HCT116 (cell line): ENCODE results near the gene FGF18. TPM values are rescaled to one million over a fixed set of nuclear protein-coding genes. Genes with fewer than 3 reads are reported as not detected.

ENCODE experiments used
- ATAC-seq: fragments of 200-7000 bp; cut with Tn5 transposase; 2 replicates; pipeline ENCODE4 v1.9.1; 2020; ENCODE audit warnings: mild to moderate bottlenecking, moderate library complexity
- BruUV-seq: library from RNA; stranded (reverse); fragments of 400-500 nt; replicated peaks from 2 replicates; lab custom pipeline; 2021; lab: Mats Ljungman, UMichigan
- CTCF ChIA-PET: fragments of 300-600 bp; sonication (Branson Sonifier 250); formaldehyde crosslinking; loops from one replicate; lab custom pipeline; 2021; ENCODE audit warnings: antibody characterized with exemption; lab: Charles Lee
- POLR2A ChIA-PET: fragments of 300-600, 350-600 bp; sonication (Branson Sonifier 250); formaldehyde crosslinking; loops from one replicate; lab custom pipeline; 2021; ENCODE audit warnings: antibody characterized with exemption; lab: Charles Lee
- RAD21 ChIA-PET, 2 experiments: fragments of 300-600 bp; sonication (Branson Sonifier 250); formaldehyde crosslinking; loops; one replicate each; lab custom pipeline; 2023; ENCODE audit warnings: low total read pairs in 2 of 2; ENCODE audit not compliant: uncharacterized antibody in 2 of 2, unreplicated experiment in 2 of 2, low non-redundant PET in 1 of 2; lab: Charles Lee
- DNase-seq: peaks from one replicate; pipeline ENCODE4 v3.0.0-alpha.2; 2010; ENCODE audit warnings: low read depth, low spot score
- H2AFZ ChIP-seq: fragments of 200-600 bp; shearing (Covaris generic), sonication (generic); 2 replicates; pipeline ENCODE4 v1.6.1; 2017; ENCODE audit warnings: low read depth, mixed run types, mixed read lengths, antibody characterized with exemption, low read length; ENCODE audit not compliant: poor library complexity, severe bottlenecking
- H3K27ac ChIP-seq: 2 replicates; pipeline ENCODE4 v1.5.1; 2012; ENCODE audit warnings: low read depth, low read length
- H3K27me3 ChIP-seq: fragments of 200-600 bp; sonication (generic); 2 replicates; pipeline ENCODE4 v1.6.1; 2016; ENCODE audit warnings: mixed run types, low read length, mixed read lengths; ENCODE audit not compliant: insufficient read depth
- H3K36me3 ChIP-seq, 2 experiments: fragments of 200-500 bp in 1 of 2; fragments of 200-600 bp in 1 of 2; sonication (Bioruptor generic) in 1 of 2; sonication (generic) in 1 of 2; 2 replicates each; pipeline versions ENCODE4 v1.5.1 to v1.6.1; 2014 to 2016; ENCODE audit warnings: low read length in 2 of 2, inconsistent platforms in 1 of 2, mixed read lengths in 1 of 2, mixed run types in 1 of 2; ENCODE audit not compliant: insufficient read depth in 2 of 2, control insufficient read depth in 1 of 2
- H3K4me1 ChIP-seq, 2 experiments: fragments of 200-600 bp in 1 of 2; sonication (generic) in 1 of 2; 2 replicates each; pipeline versions ENCODE4 v1.5.1 to v1.6.1; 2012 to 2017; ENCODE audit warnings: low read length in 2 of 2, inconsistent platforms in 1 of 2, mild to moderate bottlenecking in 1 of 2, mixed read lengths in 1 of 2, mixed run types in 1 of 2, moderate library complexity in 1 of 2; ENCODE audit not compliant: insufficient read depth in 2 of 2, control insufficient read depth in 1 of 2
- H3K4me2 ChIP-seq: fragments of 200-600 bp; sonication (generic); 2 replicates; pipeline ENCODE4 v1.6.1; 2017; ENCODE audit warnings: mixed run types, low read length, mixed read lengths
- H3K4me3 ChIP-seq, 2 experiments: fragments of 200-600 bp in 1 of 2; sonication (generic) in 1 of 2; replicated peaks in 1 of 2; 2 replicates each; pipeline ENCODE4 v1.5.1; 2011 to 2016; ENCODE audit warnings: low read length in 2 of 2, control low read depth in 1 of 2, low read depth in 1 of 2, mild to moderate bottlenecking in 1 of 2, mixed read lengths in 1 of 2, mixed run types in 1 of 2
- H3K79me2 ChIP-seq: fragments of 200-600 bp; sonication (generic); 2 replicates; pipeline ENCODE4 v1.6.1; 2017; ENCODE audit warnings: mild to moderate bottlenecking, mixed run types, low read length, moderate library complexity, mixed read lengths; ENCODE audit not compliant: insufficient read depth
- H3K9ac ChIP-seq: fragments of 200-600 bp; sonication (generic); 2 replicates; pipeline ENCODE4 v1.6.1; 2016; ENCODE audit warnings: low read length, mixed read lengths
- H3K9me2 ChIP-seq: fragments of 200-600 bp; sonication (generic), shearing (Covaris generic); 2 replicates; pipeline ENCODE4 v1.6.1; 2017; ENCODE audit warnings: mixed run types, mild to moderate bottlenecking, moderate library complexity; ENCODE audit not compliant: insufficient read depth
- H3K9me3 ChIP-seq, 2 experiments: fragments of 200-500 bp in 1 of 2; fragments of 200-600 bp in 1 of 2; sonication (Bioruptor generic) in 1 of 2; sonication (generic) in 1 of 2; 2 replicates each; pipeline ENCODE4 v1.6.1; 2014 to 2017; ENCODE audit warnings: low read length in 2 of 2, mixed read lengths in 2 of 2, inconsistent platforms in 1 of 2, low read depth in 1 of 2, mild to moderate bottlenecking in 1 of 2, mixed run types in 1 of 2, moderate library complexity in 1 of 2; ENCODE audit not compliant: control insufficient read depth in 1 of 2, insufficient read depth in 1 of 2
- H4K20me1 ChIP-seq: fragments of 200-600 bp; sonication (generic), shearing (Covaris generic); 2 replicates; pipeline ENCODE4 v1.6.1; 2017; ENCODE audit warnings: mixed run types, mild to moderate bottlenecking, moderate library complexity; ENCODE audit not compliant: insufficient read depth
- CEBPB ChIP-seq: IDR thresholded peaks from 2 replicates; pipeline ENCODE4 v1.6.1; 2012; ENCODE audit warnings: low read depth
- EZH2 ChIP-seq: fragments of 200-600 bp; sonication (generic); IDR thresholded peaks from 2 replicates; pipeline ENCODE4 v1.6.1; 2017; ENCODE audit warnings: antibody characterized with exemption, mixed run types
- EZH2phosphoT487 ChIP-seq: fragments of 200-600 bp; IDR thresholded peaks from 2 replicates; pipeline ENCODE4 v1.6.1; 2018; ENCODE audit warnings: antibody characterized with exemption, borderline replicate concordance
- FOSL1 ChIP-seq: IDR thresholded peaks from 2 replicates; pipeline ENCODE4 v1.6.1; 2012; ENCODE audit warnings: low read depth
- JUND ChIP-seq: IDR thresholded peaks from 2 replicates; pipeline ENCODE4 v1.6.1; 2012
- MAX ChIP-seq: IDR thresholded peaks from 2 replicates; pipeline ENCODE4 v1.6.1; 2012
- POLR2AphosphoS5 ChIP-seq: IDR thresholded peaks from 2 replicates; pipeline ENCODE4 v1.6.1; 2011; ENCODE audit warnings: mild to moderate bottlenecking, low read depth, low read length, moderate library complexity
- RAD21 ChIP-seq: IDR thresholded peaks from 2 replicates; pipeline ENCODE4 v1.6.1; 2012; ENCODE audit warnings: low read depth, mild to moderate bottlenecking
- REST ChIP-seq: IDR thresholded peaks from 2 replicates; pipeline ENCODE4 v1.6.1; 2012; ENCODE audit warnings: low read depth
- SP1 ChIP-seq: IDR thresholded peaks from 2 replicates; pipeline ENCODE4 v1.6.1; 2012; ENCODE audit warnings: low read depth
- SRF ChIP-seq: IDR thresholded peaks from 2 replicates; pipeline ENCODE4 v1.6.1; 2012; ENCODE audit warnings: low read depth
- TCF7L2 ChIP-seq: IDR thresholded peaks from 2 replicates; pipeline ENCODE4 v1.7.0; 2011; ENCODE audit warnings: borderline replicate concordance, inconsistent platforms; ENCODE audit not compliant: insufficient read depth, insufficient read length; ENCODE audit errors: extremely low read depth
- intact Hi-C: fragments of 100-400 bp; cut with micrococcal nuclease; formaldehyde crosslinking; loops from 2 replicates; pipeline ENCODE4 v1.10.0; 2022
- total RNA-seq: library from RNA; stranded (reverse); gene quantifications from one replicate; pipeline ENCODE4 v1.2.1, GENCODE V29; 2021; ENCODE audit not compliant: unreplicated experiment
- TF ChIP-seq, protein P1 (sequence below): IDR thresholded peaks from 2 replicates; pipeline ENCODE4 v1.6.1; 2011; ENCODE audit warnings: mild to moderate bottlenecking, low read length, moderate library complexity; ENCODE audit not compliant: insufficient replicate concordance; ENCODE audit errors: extremely low read depth

The FGF18 gene
- total RNA-seq, 1 experiment from 2014 or later: 0.96 TPM

GRCh38 chr5:171493646-171494393 lies 74.4 kb downstream of the FGF18 start:
- BruUV-seq: no TSS peak
- Histone ChIP-seq H3K9ac (peak overlapping the region; percentile 47), H3K27ac (peak overlapping the region; percentile 96)

More at GRCh38 chr5:171493646-171494393, 74.4 kb downstream of the FGF18 start:
- Histone ChIP-seq H2AFZ (peak overlapping the region; percentile 85), H3K4me3 (peak overlapping the region in 1 of 2 experiments; percentile 31; a peak in 2 of 4 replicates), H3K36me3 (no peaks in the 10 kb centered on the region), H3K9me3 (no peaks in the 10 kb centered on the region), H3K79me2 (no peaks in the 10 kb centered on the region), H3K4me1 (peaks cover 29 to 52% of the 10 kb centered on the region in 2 experiments), H3K9me2 (no peaks in the 10 kb centered on the region), H3K4me2 (peak overlapping the region; percentile 82), H4K20me1 (no peaks in the 10 kb centered on the region), H3K27me3 (no peaks in the 10 kb centered on the region)
- intact Hi-C loops: no loop called here
- ChIA-PET RAD21 (no interaction called here), CTCF (interaction anchor here (0.8 to 3.5 kb wide), 2 partner anchors 10 to 112 kb away, joined by 3 to 21 read pairs; no protein-coding TSS in a partner anchor), POLR2A (no interaction called here)
- DNase-seq: no peak
- TF ChIP-seq EZH2phosphoT487 (no peak), CEBPB (no peak), MAX (no peak), SRF (no peak), EZH2 (no peak), FOSL1 (no peak), POLR2AphosphoS5 (no peak), SP1 (no peak), RAD21 (no peak), TCF7L2 (no peak), REST (no peak), JUND (no peak)
- TF ChIP-seq, protein P1, sequence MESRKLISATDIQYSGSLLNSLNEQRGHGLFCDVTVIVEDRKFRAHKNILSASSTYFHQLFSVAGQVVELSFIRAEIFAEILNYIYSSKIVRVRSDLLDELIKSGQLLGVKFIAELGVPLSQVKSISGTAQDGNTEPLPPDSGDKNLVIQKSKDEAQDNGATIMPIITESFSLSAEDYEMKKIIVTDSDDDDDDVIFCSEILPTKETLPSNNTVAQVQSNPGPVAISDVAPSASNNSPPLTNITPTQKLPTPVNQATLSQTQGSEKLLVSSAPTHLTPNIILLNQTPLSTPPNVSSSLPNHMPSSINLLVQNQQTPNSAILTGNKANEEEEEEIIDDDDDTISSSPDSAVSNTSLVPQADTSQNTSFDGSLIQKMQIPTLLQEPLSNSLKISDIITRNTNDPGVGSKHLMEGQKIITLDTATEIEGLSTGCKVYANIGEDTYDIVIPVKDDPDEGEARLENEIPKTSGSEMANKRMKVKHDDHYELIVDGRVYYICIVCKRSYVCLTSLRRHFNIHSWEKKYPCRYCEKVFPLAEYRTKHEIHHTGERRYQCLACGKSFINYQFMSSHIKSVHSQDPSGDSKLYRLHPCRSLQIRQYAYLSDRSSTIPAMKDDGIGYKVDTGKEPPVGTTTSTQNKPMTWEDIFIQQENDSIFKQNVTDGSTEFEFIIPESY: no peak
- ATAC-seq: peak; percentile 5; the same call in 1 of the 2 replicates
